HG02981 (cell line): ENCODE data around the gene FRYL.
A peak's percentile ranks its signal among the peaks of the same experiment; 100 is the strongest.
"Not testable (repeated sequence)": the region's sequence is repeated elsewhere in the genome, so short reads cannot be mapped to it uniquely, and the experiment has no call there.

Experiments
- ATAC-seq: cut with Tn5 transposase; IDR thresholded peaks from one replicate; pipeline ENCODE4 v1.9.1; 2021; ENCODE audit warnings: mild to moderate bottlenecking, moderate library complexity; ENCODE audit not compliant: unreplicated experiment

Gene FRYL

GRCh38 chr4:48748949-48749596 is 31.0 kb downstream of the FRYL start:
- no peak for ATAC-seq

GRCh38 chr4:48746608-48747362 is 33.3 kb downstream of the FRYL start:
- ATAC-seq = no peak

- ATAC-seq = not testable (repeated sequence)
Observed at GRCh38 chr4:48745223-48745622, 34.9 kb downstream of the FRYL start.

GRCh38 chr4:48742412-48742811 is 37.7 kb downstream of the FRYL start:
- ATAC-seq = no peak

- ATAC-seq = peak; percentile 65
Observed at GRCh38 chr4:48739560-48740019, 40.5 kb downstream of the FRYL start.

GRCh38 chr4:48738856-48739255 is 41.2 kb downstream of the FRYL start:
- ATAC-seq = no peak

- not testable (repeated sequence) for ATAC-seq
Observed at GRCh38 chr4:48728906-48729496, 51.1 kb downstream of the FRYL start.

- no peak for ATAC-seq
Observed at GRCh38 chr4:48727666-48728459, 52.2 kb downstream of the FRYL start.

- no peak for ATAC-seq
Observed at GRCh38 chr4:48725414-48725813, 54.7 kb downstream of the FRYL start.

GRCh38 chr4:48722509-48723446 is 57.3 kb downstream of the FRYL start:
- ATAC-seq = no peak

GRCh38 chr4:48720459-48720858 is 59.6 kb downstream of the FRYL start:
- no peak for ATAC-seq

GRCh38 chr4:48718818-48719465 is 61.1 kb downstream of the FRYL start:
- no peak for ATAC-seq

- ATAC-seq = not testable (repeated sequence)
Observed at GRCh38 chr4:48716285-48716684, 63.8 kb downstream of the FRYL start.

GRCh38 chr4:48710446-48711209 is 69.5 kb downstream of the FRYL start:
- no peak for ATAC-seq

GRCh38 chr4:48709901-48710300 is 70.2 kb downstream of the FRYL start:
- ATAC-seq = no peak

- no peak for ATAC-seq
Observed at GRCh38 chr4:48708610-48709009, 71.5 kb downstream of the FRYL start.

- no peak for ATAC-seq
Observed at GRCh38 chr4:48706736-48707135, 73.3 kb downstream of the FRYL start.

GRCh38 chr4:48705609-48706008 is 74.5 kb downstream of the FRYL start:
- ATAC-seq = no peak
